Thyroid gland (tissue), 4 donors: ENCODE measurements around the gene SLCO1C1. TPM values are rescaled to one million over a fixed set of nuclear protein-coding genes. Genes with fewer than 3 reads are reported as not detected.
"Not testable (repeated sequence)": the region's sequence is repeated elsewhere in the genome, so short reads cannot be mapped to it uniquely, and the experiment has no call there.

Source experiments
- DNase-seq, 2 donors: peaks; one replicate each; pipeline ENCODE4 v3.0.0-alpha.2; 2019
- H3K27ac ChIP-seq, 3 donors: fragments of 200-600 bp; sonication (generic); 1 replicate in 2 of 3; 2 replicates in 1 of 3; pipeline ENCODE4 v1.5.1; 2016 to 2019; ENCODE audit warnings: mild to moderate bottlenecking in 1 of 3, moderate library complexity in 1 of 3
- H3K27me3 ChIP-seq: fragments of 200-600 bp; sonication (generic); one replicate; pipeline ENCODE4 v1.5.1; 2019
- H3K36me3 ChIP-seq, 2 donors: fragments of 200-600 bp; sonication (generic); one replicate each; pipeline ENCODE4 v1.5.1; 2016 to 2019
- H3K4me1 ChIP-seq, 2 donors: fragments of 200-600 bp; sonication (generic); one replicate each; pipeline ENCODE4 v1.5.1; 2017 to 2019
- H3K4me3 ChIP-seq, 3 donors: fragments of 200-600 bp; sonication (generic); replicated peaks in 1 of 3; 1 replicate in 2 of 3; 2 replicates in 1 of 3; pipeline ENCODE4 v1.5.1; 2016; ENCODE audit warnings: mild to moderate bottlenecking in 1 of 3
- H3K9me3 ChIP-seq: fragments of 200-600 bp; sonication (generic); one replicate; pipeline ENCODE4 v1.5.1; 2017
- CTCF ChIP-seq, 6 experiments: fragments of 200-600 bp in 3 of 6; fragments of 450-650 bp in 3 of 6; sonication (generic) in 3 of 6; IDR thresholded peaks; one replicate each; pipeline ENCODE4 v1.5.1; 2016 to 2019; ENCODE audit warnings: antibody characterized with exemption in 6 of 6, mild to moderate bottlenecking in 2 of 6, inconsistent platforms in 1 of 6, moderate library complexity in 1 of 6
- POLR2A ChIP-seq, 2 donors: fragments of 450-650 bp; IDR thresholded peaks; one replicate each; pipeline ENCODE4 v1.6.1; 2017; ENCODE audit warnings: antibody characterized with exemption in 2 of 2, mild to moderate bottlenecking in 2 of 2, moderate library complexity in 1 of 2
- WGBS, 2 donors: methylation state at CpG; one replicate each; pipeline ENCODE4 v1.1.5; 2017; 5-methylcytosine and 5-hydroxymethylcytosine counted together
- intact Hi-C: fragments of 100-400 bp; cut with DNase I; formaldehyde crosslinking; loops from one replicate; pipeline ENCODE4 v1.15.1; 2023
- total RNA-seq, 4 donors: library from RNA; depleted of rRNA; stranded (reverse); fragments of >200 nt; gene quantifications; one replicate each; pipeline ENCODE4 v1.2.3, GENCODE V29; 2016

The SLCO1C1 gene
- total RNA-seq, 4 donors from 2014 or later = 1.1 to 4.7 (median 1.3) TPM

GRCh38 chr12:20748198-20748597 is 53.1 kb downstream of the SLCO1C1 start:
- Histone ChIP-seq H3K36me3 (no peaks in the 10 kb centered on the region), H3K4me1 (no peaks in the 10 kb centered on the region), H3K9me3 (no peaks in the 10 kb centered on the region), H3K27me3 (no peaks in the 10 kb centered on the region), H3K4me3 (no peak overlapping the region), H3K27ac (no peak overlapping the region)
- DNase-seq = no peak
- WGBS, 2 donors = 96 to 97% methylated on average over 1 of the region's 1 CpG
- TF ChIP-seq POLR2A (IDR thresholded peaks at IDR 0.05) (no peak), CTCF (IDR thresholded peaks at IDR 0.05) (no peak)
- intact Hi-C loops = no loop called here

DNA sequence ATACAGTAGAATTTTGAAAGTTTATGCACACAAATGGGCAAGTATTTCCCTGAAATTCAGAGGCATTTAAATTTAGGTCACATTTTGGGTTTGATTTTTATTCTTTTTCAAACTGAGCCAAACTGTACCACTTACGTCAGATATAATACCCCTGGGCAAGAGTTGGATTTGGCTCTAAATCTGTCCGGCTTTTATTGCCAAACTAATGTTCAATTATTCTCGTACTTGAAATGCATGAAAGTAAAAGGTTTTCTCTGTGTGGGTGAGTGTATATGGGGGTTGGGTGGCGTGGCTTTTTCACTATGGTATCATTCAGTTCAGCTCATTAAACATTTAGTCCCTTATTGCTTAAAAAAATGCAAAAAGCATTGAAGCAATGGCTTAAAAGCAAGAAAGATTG is 55.9 kb downstream of the SLCO1C1 start:
- Histone ChIP-seq H3K4me3 (no peak overlapping the region), H3K4me1 (no peaks in the 10 kb centered on the region), H3K27me3 (no peaks in the 10 kb centered on the region), H3K36me3 (no peaks in the 10 kb centered on the region), H3K27ac (no peak overlapping the region), H3K9me3 (no peaks in the 10 kb centered on the region)
- no peak for DNase-seq
- intact Hi-C loops = no loop called here
- TF ChIP-seq POLR2A (IDR thresholded peaks at IDR 0.05) (no peak), CTCF (IDR thresholded peaks at IDR 0.05) (no peak)
- WGBS, 2 donors = 66 to 82% methylated on average over 4 of the region's 4 CpGs

GRCh38 chr12:20777420-20777819 is 82.3 kb downstream of the SLCO1C1 start:
- Histone ChIP-seq H3K27me3 (no peaks in the 10 kb centered on the region), H3K36me3 (no peaks in the 10 kb centered on the region), H3K4me3 (no peak overlapping the region), H3K4me1 (no peaks in the 10 kb centered on the region), H3K9me3 (no peaks in the 10 kb centered on the region), H3K27ac (no peak overlapping the region)
- DNase-seq = no peak
- intact Hi-C loops = no loop called here
- WGBS, 2 donors = 71 to 86% methylated on average over 15 to 19 of the region's 20 CpGs
- TF ChIP-seq POLR2A (IDR thresholded peaks at IDR 0.05) (no peak), CTCF (IDR thresholded peaks at IDR 0.05) (no peak)

GRCh38 chr12:20778969-20779368 is 83.8 kb downstream of the SLCO1C1 start:
- no peak for DNase-seq
- 83 to 91% methylated on average over 2 of the region's 2 CpGs for WGBS, 2 donors
- H3K27me3 ChIP-seq = no peaks in the 10 kb centered on the region
- intact Hi-C loops = no loop called here
- no peak overlapping the region for H3K4me3 ChIP-seq
- H3K9me3 ChIP-seq = no peaks in the 10 kb centered on the region
- no peaks in the 10 kb centered on the region for H3K4me1 ChIP-seq
- H3K27ac ChIP-seq = no peak overlapping the region
- TF ChIP-seq POLR2A (IDR thresholded peaks at IDR 0.05) (no peak), CTCF (IDR thresholded peaks at IDR 0.05) (no peak)
- no peaks in the 10 kb centered on the region for H3K36me3 ChIP-seq

- H3K36me3 ChIP-seq, H3K4me1 ChIP-seq, intact Hi-C loops, H3K4me3 ChIP-seq, H3K27me3 ChIP-seq, H3K27ac ChIP-seq, DNase-seq, H3K9me3 ChIP-seq: not testable (repeated sequence)
- WGBS, 2 donors = 60 to 75% methylated on average over 3 of the region's 3 CpGs
Observed at GRCh38 chr12:20779971-20780370, 84.8 kb downstream of the SLCO1C1 start.

DNA sequence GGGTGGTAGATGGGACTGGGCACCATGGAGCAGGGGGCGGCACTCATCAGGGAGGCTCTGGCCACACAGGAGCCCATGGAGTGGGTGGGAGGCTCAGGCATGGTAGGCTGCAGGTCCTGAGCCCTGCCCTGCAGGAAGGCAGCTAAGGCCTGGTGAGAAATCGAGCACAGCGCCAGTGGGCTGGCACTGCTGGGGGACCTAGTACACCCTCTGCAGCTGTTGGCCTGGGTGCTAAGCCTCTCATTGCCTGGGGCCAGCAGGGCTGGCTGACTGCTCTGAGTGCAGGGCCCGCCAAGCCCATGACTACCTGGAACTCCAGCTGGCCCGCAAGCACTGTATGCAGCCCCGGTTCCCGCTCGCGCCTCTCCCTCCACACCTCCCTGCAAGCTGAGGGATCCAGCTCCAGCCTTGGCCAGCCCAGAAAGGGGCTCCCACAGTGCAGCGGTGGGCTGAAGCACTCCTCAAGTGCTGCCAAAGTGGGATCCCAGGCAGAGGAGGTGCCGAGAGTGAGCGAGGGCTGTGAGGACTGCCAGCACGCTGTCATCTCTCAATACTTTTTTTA is 88.7 kb downstream of the SLCO1C1 start:
- H3K36me3 ChIP-seq, H3K9me3 ChIP-seq, H3K4me1 ChIP-seq, H3K27me3 ChIP-seq, intact Hi-C loops, H3K4me3 ChIP-seq, H3K27ac ChIP-seq, DNase-seq: not testable (repeated sequence)
- 95 to 96% methylated on average over 11 to 12 of the region's 13 CpGs for WGBS, 2 donors
